DOHH2 (cell line): ENCODE results near the gene MAN1B1.
"Not testable (repeated sequence)": the region's sequence is repeated elsewhere in the genome, so short reads cannot be mapped to it uniquely, and the experiment has no call there.

Source experiments
- H3F3A ChIP-seq: fragments of 200-600 bp; sonication (generic), shearing (Covaris generic); 2 replicates; pipeline ENCODE4 v1.6.0; 2016; ENCODE audit warnings: antibody characterized with exemption, mild to moderate bottlenecking; ENCODE audit not compliant: control insufficient read depth, insufficient read depth
- H3K27ac ChIP-seq: fragments of 200-600 bp; sonication (generic); 2 replicates; pipeline ENCODE4 v1.5.1; 2014; ENCODE audit warnings: low read depth, mild to moderate bottlenecking, low read length, moderate library complexity
- H3K27me3 ChIP-seq: fragments of 200-600 bp; sonication (generic); 2 replicates; pipeline ENCODE4 v1.6.1; 2014; ENCODE audit warnings: mild to moderate bottlenecking, low read length, mixed read lengths; ENCODE audit not compliant: control insufficient read depth
- H3K36me3 ChIP-seq: fragments of 200-600 bp; sonication (generic); 2 replicates; pipeline ENCODE4 v1.6.1; 2014; ENCODE audit warnings: mild to moderate bottlenecking, low read length, moderate library complexity, mixed read lengths; ENCODE audit not compliant: control insufficient read depth
- H3K4me1 ChIP-seq: fragments of 200-600 bp; sonication (generic); 2 replicates; pipeline ENCODE4 v1.6.1; 2014; ENCODE audit warnings: mild to moderate bottlenecking, low read length, mixed read lengths; ENCODE audit not compliant: control insufficient read depth
- H3K4me2 ChIP-seq: fragments of 200-600 bp; sonication (generic); 2 replicates; pipeline ENCODE4 v1.6.0; 2014; ENCODE audit warnings: mild to moderate bottlenecking, low read length, moderate library complexity
- H3K4me3 ChIP-seq: fragments of 200-600 bp; sonication (generic); 2 replicates; pipeline ENCODE4 v1.5.1; 2014; ENCODE audit warnings: mild to moderate bottlenecking, low read length, mixed read lengths
- H3K79me2 ChIP-seq: fragments of 200-600 bp; sonication (generic); 2 replicates; pipeline ENCODE4 v1.6.1; 2014; ENCODE audit warnings: mild to moderate bottlenecking, low read length, mixed read lengths; ENCODE audit not compliant: control insufficient read depth
- H3K9me2 ChIP-seq: fragments of 200-600 bp; sonication (generic); replicated peaks from 2 replicates; pipeline ENCODE4 v1.6.1; 2014; ENCODE audit warnings: mild to moderate bottlenecking, low read length, mixed read lengths; ENCODE audit not compliant: control insufficient read depth
- H3K9me3 ChIP-seq: fragments of 200-600 bp; sonication (generic); 2 replicates; pipeline ENCODE4 v1.6.1; 2014; ENCODE audit warnings: antibody characterized with exemption, low read length, mixed read lengths; ENCODE audit not compliant: control insufficient read depth, insufficient read depth
- H4K20me1 ChIP-seq: fragments of 200-600 bp; sonication (generic); 2 replicates; pipeline ENCODE4 v1.6.0; 2014; ENCODE audit warnings: low read depth, mild to moderate bottlenecking, antibody characterized with exemption, low read length, moderate library complexity; ENCODE audit not compliant: control insufficient read depth, insufficient read depth
- EZH2phosphoT487 ChIP-seq: fragments of 200-600 bp; sonication (generic); IDR thresholded peaks from 2 replicates; pipeline ENCODE4 v1.6.1; 2017; ENCODE audit warnings: borderline replicate concordance, mild to moderate bottlenecking, antibody characterized with exemption, low read length, moderate library complexity, mixed read lengths
- TF ChIP-seq, protein P1 (sequence below): fragments of 200-600 bp; sonication (generic); IDR thresholded peaks from one replicate; pipeline ENCODE4 v1.5.1; 2014; ENCODE audit warnings: antibody characterized with exemption, mild to moderate bottlenecking, low read depth, low read length; ENCODE audit not compliant: poor library complexity, severe bottlenecking

Gene MAN1B1

DNA sequence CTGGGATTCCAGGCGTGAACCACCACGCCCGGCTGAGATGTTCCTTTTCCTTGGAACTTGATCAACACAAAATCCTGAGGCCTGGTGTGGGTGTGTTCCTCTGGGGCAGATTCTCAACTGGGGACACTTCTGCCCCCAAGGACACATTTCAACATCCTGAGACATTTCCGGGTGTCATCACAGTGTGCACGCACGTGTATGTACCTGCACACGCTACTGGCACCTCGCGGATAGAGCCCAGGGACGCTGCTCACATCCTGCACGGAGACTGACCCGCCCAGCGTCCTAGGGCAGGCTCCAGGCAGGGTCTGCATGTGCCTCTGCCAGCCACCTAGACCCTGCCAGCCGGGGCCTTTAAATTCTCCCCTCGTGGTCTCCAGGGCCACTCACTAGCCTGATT is 24.4 kb upstream of the MAN1B1 start:
- Histone ChIP-seq H3K36me3 (peaks cover 31% of the 10 kb centered on the region), H3K27ac (no peak overlapping the region), H3K4me2 (no peak overlapping the region), H3K4me1 (peaks cover 6% of the 10 kb centered on the region), H3K27me3 (no peaks in the 10 kb centered on the region; the same call in 1 of the 2 replicates), H3K9me3 (no peaks in the 10 kb centered on the region), H3F3A (peaks cover 10% of the 10 kb centered on the region), H3K79me2 (peaks cover 16% of the 10 kb centered on the region), H3K9me2 (no peaks in the 10 kb centered on the region), H4K20me1 (peaks cover 5% of the 10 kb centered on the region), H3K4me3 (no peak overlapping the region)
- TF ChIP-seq EZH2phosphoT487 = no peak
- TF ChIP-seq, protein P1, sequence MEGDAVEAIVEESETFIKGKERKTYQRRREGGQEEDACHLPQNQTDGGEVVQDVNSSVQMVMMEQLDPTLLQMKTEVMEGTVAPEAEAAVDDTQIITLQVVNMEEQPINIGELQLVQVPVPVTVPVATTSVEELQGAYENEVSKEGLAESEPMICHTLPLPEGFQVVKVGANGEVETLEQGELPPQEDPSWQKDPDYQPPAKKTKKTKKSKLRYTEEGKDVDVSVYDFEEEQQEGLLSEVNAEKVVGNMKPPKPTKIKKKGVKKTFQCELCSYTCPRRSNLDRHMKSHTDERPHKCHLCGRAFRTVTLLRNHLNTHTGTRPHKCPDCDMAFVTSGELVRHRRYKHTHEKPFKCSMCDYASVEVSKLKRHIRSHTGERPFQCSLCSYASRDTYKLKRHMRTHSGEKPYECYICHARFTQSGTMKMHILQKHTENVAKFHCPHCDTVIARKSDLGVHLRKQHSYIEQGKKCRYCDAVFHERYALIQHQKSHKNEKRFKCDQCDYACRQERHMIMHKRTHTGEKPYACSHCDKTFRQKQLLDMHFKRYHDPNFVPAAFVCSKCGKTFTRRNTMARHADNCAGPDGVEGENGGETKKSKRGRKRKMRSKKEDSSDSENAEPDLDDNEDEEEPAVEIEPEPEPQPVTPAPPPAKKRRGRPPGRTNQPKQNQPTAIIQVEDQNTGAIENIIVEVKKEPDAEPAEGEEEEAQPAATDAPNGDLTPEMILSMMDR = no peak

DNA sequence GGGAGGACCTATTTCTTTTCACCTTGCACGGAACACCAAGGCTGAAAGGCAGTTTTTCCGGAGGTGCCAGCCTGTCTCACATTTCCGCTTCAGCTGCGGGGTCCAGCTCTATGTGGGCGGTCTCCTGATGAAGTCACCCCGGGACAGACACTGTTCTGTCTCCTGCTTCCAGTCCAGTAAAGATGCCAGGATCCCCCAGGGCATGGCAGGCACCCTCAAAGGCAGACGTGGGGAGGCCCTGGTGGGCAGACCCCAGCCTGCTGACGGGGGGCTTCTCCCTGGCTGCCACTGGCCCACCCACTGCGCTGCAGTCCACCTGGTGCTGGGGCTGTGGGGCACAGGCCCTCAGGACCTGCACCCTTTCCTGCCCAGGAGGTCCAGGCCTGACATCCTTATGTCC is 24.0 kb upstream of the MAN1B1 start:
- H3F3A ChIP-seq, H3K27ac ChIP-seq, H4K20me1 ChIP-seq, H3K4me3 ChIP-seq, H3K9me2 ChIP-seq, H3K27me3 ChIP-seq, H3K9me3 ChIP-seq, H3K4me1 ChIP-seq, H3K4me2 ChIP-seq: not testable (repeated sequence)
- Histone ChIP-seq H3K36me3 (peaks cover 31% of the 10 kb centered on the region), H3K79me2 (peaks cover 20% of the 10 kb centered on the region)

DNA sequence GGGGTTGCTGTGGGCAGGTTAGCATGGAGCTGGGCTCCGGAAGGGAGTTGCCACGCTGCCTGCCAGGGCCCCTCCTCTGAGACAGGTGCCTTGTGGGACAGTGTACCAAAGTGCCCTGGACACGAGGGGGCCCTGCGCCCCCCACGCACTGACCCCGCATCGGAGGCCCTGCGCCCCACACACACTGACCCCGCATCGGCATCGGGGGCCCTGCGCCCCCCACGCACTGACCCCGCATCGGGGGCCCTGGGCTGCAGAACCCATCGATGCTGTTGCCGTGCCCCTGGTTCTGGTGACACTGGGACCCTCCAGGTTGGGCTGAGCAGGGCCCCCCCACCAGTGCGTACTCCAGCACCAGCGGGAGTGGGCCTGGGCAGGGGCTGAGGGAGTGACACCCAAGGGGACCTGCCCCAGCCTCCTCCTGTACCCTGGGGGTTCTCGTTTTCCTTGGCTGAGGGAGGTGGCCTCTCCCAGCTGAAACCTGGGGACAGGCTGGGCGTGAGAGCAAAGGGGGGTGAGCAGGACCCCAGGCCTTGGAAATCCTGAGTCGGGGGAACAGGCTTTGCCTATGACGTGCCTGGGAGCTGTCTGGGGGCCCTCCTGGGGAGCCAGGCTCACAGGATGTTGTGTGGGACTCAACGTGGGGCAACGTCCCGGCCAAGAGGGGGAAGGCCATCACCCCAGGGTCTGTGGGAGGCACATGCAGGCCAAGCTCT is 23.3 kb upstream of the MAN1B1 start:
- peaks cover 16% of the 10 kb centered on the region for H3K4me1 ChIP-seq
- H3K9me3 ChIP-seq = no peaks in the 10 kb centered on the region
- H3K27me3 ChIP-seq = no peaks in the 10 kb centered on the region; the same call in 1 of the 2 replicates
- peaks cover 31% of the 10 kb centered on the region for H3K36me3 ChIP-seq
- no peak overlapping the region for H3K4me2 ChIP-seq
- peaks cover 25% of the 10 kb centered on the region for H3K79me2 ChIP-seq
- H3K9me2 ChIP-seq = no peaks in the 10 kb centered on the region
- H4K20me1 ChIP-seq = peaks cover 5% of the 10 kb centered on the region
- H3K27ac ChIP-seq = no peak overlapping the region
- peaks cover 12% of the 10 kb centered on the region for H3F3A ChIP-seq
- H3K4me3 ChIP-seq = no peak overlapping the region
- TF ChIP-seq, protein P1 = no peak
- no peak for TF ChIP-seq EZH2phosphoT487

DNA sequence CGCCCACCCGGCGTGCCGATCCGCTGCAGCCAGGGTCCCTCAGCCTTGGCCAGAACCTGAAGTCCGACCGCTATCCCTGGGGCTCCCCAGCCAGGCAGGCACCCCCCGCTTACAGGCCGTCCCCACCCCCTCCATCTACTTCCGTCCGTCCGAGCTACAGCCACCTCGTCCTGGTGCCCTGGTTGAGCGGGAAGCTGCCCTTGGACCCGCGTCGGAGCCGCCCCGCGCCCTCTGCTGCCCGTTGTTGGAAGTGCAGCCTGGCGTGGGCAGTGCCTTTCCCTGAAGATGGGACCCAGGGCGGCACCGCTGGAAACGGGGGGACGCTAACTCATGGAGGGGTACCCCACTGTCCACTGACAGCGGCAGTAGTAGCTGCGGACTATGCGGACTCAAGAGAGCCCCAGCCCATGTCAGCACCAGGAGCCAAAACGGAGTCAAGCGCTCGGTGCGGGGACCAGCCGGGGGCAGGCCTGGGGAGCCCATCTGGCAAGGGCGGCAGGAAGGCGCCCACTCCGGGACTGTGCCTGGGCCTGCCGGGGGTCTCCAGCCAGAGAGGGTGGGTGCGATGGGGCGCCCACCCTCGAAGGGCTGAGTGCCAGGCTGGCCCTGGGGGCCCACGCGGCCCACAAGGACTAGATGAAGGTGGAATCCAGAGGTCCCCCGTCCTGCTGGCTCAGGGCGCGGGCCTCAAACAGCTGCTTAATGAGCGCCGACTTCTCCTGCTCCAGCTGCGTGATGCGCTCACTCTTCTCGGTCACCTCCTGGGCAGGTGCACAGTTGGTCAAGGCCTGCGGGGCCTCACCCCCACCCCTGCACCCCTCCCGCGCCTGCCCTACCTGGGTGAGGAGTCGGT is 22.5 kb upstream of the MAN1B1 start:
- peaks cover 12% of the 10 kb centered on the region for H3F3A ChIP-seq
- no peak for TF ChIP-seq EZH2phosphoT487
- TF ChIP-seq, protein P1 = peak; percentile 95
- no peak overlapping the region for H3K27ac ChIP-seq
- peaks cover 24% of the 10 kb centered on the region for H3K4me1 ChIP-seq
- H3K4me2 ChIP-seq = no peak overlapping the region
- no peaks in the 10 kb centered on the region for H3K9me2 ChIP-seq
- peaks cover 33% of the 10 kb centered on the region for H3K79me2 ChIP-seq
- H4K20me1 ChIP-seq = peaks cover 13% of the 10 kb centered on the region
- H3K9me3 ChIP-seq = no peaks in the 10 kb centered on the region
- H3K27me3 ChIP-seq = no peaks in the 10 kb centered on the region
- peaks cover 31% of the 10 kb centered on the region for H3K36me3 ChIP-seq
- H3K4me3 ChIP-seq = no peak overlapping the region
